Activated naive CD8-positive, alpha-beta T cell treated with anti-CD3 and anti-CD28 coated beads, Interleukin-2, amount 10 ng/mL, durations not matched to agents 7 days and 5 days (primary cell): Measurements from ENCODE around the gene HIGD1A. TPM values are rescaled to one million over a fixed set of nuclear protein-coding genes. Genes with fewer than 3 reads are reported as not detected.
A peak's percentile ranks its signal among the peaks of the same experiment; 100 is the strongest.

ENCODE experiments used
- ATAC-seq: fragments of 150-1000 bp; cut with Tn5 transposase; one replicate; pipeline ENCODE4 v1.10.0; 2021; ENCODE audit warnings: low read depth, moderate library complexity
- POLR2A ChIA-PET: fragments of 350-600 bp; sonication (Branson Sonifier 250); formaldehyde crosslinking; loops from one replicate; lab custom pipeline; 2021; ENCODE audit warnings: antibody characterized with exemption; lab: Charles Lee
- DNase-seq: peaks from one replicate; pipeline ENCODE4 v3.0.0; 2021
- H3K27ac Mint-ChIP-seq: one replicate; pipeline ENCODE4 v1.8.0; 2022; ENCODE audit warnings: mild to moderate bottlenecking, mixed read lengths
- H3K27me3 Mint-ChIP-seq: one replicate; pipeline ENCODE4 v1.8.0; 2022; ENCODE audit warnings: mild to moderate bottlenecking, moderate library complexity, mixed read lengths
- H3K36me3 Mint-ChIP-seq: one replicate; pipeline ENCODE4 v1.8.0; 2021; ENCODE audit warnings: mild to moderate bottlenecking, mixed read lengths
- H3K4me1 Mint-ChIP-seq: one replicate; pipeline ENCODE4 v1.8.0; 2021; ENCODE audit warnings: mixed read lengths
- H3K4me3 Mint-ChIP-seq: one replicate; pipeline ENCODE4 v1.8.0; 2022; ENCODE audit warnings: mild to moderate bottlenecking, moderate library complexity, mixed read lengths
- H3K9me3 Mint-ChIP-seq: one replicate; pipeline ENCODE4 v1.8.0; 2021; ENCODE audit warnings: mixed read lengths
- total RNA-seq, 2 experiments: library from RNA; stranded (reverse); gene quantifications; one replicate each; pipeline ENCODE4 v1.2.3, GENCODE V29; 2021

Gene HIGD1A
- total RNA-seq, 2 experiments from 2014 or later: 40.3 to 44.5 TPM

DNA sequence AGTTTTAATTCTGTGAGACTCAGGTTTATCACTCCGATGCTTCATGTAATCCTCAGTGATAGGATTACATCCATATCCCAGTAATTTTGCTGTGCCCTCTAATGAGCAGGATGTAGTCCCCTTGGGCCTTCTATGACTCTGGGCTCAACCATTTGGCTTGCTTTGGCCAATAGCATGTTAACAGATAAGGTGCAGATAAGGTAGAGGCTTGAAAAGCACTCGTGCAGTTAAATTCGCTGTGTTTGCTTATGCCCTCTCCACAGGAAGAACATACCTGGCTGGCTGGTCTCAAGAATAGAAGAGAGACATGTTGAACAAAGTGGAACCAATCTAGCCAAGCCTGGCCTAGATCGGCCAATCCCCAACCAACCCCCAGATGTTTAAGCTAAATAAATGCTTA is 51.3 kb downstream of the HIGD1A start:
- Mint-ChIP-seq H3K4me1 (peaks cover 10% of the 10 kb centered on the region), H3K4me3 (no peak overlapping the region), H3K27me3 (peaks cover 17% of the 10 kb centered on the region), H3K9me3 (no peaks in the 10 kb centered on the region), H3K27ac (no peak overlapping the region), H3K36me3 (no peaks in the 10 kb centered on the region)
- POLR2A ChIA-PET: no interaction called here
- DNase-seq (no peak), ATAC-seq (no peak)

DNA sequence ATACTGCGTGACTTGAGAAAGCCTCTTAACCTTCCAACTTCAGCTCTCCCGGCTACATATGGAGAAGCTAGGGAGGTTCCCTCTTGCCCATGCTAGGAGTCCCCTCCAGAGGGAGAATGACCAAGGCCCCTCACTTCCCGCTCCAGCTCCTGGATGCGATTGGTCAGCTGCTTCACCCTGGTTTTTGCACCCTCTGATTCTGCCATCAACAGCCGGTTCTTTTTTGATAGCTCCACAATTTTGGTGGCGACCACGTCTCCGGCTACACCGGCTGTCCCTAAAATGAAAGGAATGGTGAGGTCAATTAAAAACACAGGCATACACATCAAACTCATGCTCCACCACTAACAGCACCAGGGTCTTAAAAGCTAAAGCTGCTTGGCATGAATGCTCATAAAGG is 51.8 kb downstream of the HIGD1A start:
- no peak overlapping the region for H3K4me3 Mint-ChIP-seq
- no peaks in the 10 kb centered on the region for H3K9me3 Mint-ChIP-seq
- H3K27ac Mint-ChIP-seq: no peak overlapping the region
- peaks cover 16% of the 10 kb centered on the region for H3K4me1 Mint-ChIP-seq
- POLR2A ChIA-PET: no interaction called here
- peaks cover 13% of the 10 kb centered on the region for H3K27me3 Mint-ChIP-seq
- DNase-seq (no peak), ATAC-seq (no peak)
- H3K36me3 Mint-ChIP-seq: no peaks in the 10 kb centered on the region

DNA sequence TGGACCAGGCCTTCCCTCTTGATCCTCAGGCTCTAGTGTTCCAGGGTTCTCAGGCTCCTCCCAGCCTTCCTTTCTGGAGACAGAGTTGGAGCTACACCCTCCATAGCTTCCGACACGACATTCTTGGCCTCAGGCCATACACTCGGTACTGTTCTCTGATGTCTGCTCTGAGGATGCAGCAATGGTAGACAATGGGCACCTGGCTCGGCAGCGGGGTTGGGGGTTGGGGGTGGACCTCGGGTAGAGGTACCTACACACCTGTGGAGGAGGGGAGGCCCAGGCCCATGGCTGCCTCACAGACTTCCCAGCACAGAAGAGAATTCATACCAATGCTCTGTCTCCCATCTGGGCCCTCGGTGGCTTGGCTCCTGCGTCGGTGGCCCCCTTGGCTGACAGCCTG is 52.7 kb downstream of the HIGD1A start:
- Mint-ChIP-seq H3K4me1 (peaks cover 17% of the 10 kb centered on the region), H3K9me3 (no peaks in the 10 kb centered on the region), H3K36me3 (no peaks in the 10 kb centered on the region), H3K27me3 (peaks cover 5% of the 10 kb centered on the region), H3K4me3 (no peak overlapping the region), H3K27ac (no peak overlapping the region)
- no peak for ATAC-seq
- no peak for DNase-seq
- POLR2A ChIA-PET: no interaction called here

DNA sequence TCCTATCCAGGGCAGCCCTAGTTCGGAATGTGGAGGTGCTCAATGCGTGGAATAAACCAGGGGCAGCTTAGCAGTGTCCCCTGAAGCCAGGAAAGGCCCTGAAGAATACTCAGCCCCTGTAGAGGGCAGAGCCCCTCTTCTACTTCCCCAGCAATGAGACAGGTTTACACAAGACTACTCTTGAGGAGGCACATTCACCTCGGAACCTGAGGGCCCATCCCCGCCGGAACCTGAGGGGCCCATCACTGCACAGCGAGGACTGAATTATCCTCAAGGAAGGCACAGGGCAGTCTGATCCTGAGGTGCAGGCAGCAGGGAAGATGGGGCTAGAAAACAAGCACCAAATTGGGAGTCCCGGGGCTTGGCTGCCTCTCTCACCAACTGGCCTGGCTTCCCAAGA is 53.5 kb downstream of the HIGD1A start:
- Mint-ChIP-seq H3K9me3 (no peaks in the 10 kb centered on the region), H3K4me1 (peaks cover 17% of the 10 kb centered on the region), H3K27me3 (peaks cover 2% of the 10 kb centered on the region), H3K27ac (no peak overlapping the region), H3K4me3 (no peak overlapping the region), H3K36me3 (no peaks in the 10 kb centered on the region)
- POLR2A ChIA-PET: no interaction called here
- DNase-seq (no peak), ATAC-seq (no peak)

DNA sequence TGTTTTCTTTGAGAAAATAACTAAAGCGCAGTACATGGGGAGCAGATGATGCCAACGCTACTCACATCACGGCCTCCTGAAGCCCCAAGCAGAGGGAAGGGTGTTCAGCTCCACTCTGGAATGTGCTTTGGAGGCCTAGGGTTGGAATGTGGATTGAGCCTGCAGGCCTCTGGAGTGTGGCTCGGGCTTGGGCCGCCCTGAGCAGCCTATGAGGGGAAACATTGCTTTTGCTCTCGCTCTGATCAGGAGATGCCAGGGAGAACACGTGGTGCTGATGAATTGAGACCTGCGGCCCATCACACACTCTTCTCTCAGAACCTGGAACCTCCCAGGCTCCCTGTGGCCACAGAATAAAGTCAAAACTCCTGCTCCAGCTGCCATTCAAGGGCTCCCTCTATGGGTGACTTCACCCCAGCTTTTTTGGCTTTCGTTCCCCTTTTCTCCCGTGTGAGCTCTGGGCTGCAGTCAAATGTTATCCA is 54.5 kb downstream of the HIGD1A start:
- Mint-ChIP-seq H3K4me3 (no peak overlapping the region), H3K36me3 (no peaks in the 10 kb centered on the region), H3K4me1 (peaks cover 13% of the 10 kb centered on the region), H3K9me3 (no peaks in the 10 kb centered on the region), H3K27ac (no peak overlapping the region), H3K27me3 (no peaks in the 10 kb centered on the region)
- DNase-seq: no peak
- peak; percentile 46 for ATAC-seq
- POLR2A ChIA-PET: no interaction called here

DNA sequence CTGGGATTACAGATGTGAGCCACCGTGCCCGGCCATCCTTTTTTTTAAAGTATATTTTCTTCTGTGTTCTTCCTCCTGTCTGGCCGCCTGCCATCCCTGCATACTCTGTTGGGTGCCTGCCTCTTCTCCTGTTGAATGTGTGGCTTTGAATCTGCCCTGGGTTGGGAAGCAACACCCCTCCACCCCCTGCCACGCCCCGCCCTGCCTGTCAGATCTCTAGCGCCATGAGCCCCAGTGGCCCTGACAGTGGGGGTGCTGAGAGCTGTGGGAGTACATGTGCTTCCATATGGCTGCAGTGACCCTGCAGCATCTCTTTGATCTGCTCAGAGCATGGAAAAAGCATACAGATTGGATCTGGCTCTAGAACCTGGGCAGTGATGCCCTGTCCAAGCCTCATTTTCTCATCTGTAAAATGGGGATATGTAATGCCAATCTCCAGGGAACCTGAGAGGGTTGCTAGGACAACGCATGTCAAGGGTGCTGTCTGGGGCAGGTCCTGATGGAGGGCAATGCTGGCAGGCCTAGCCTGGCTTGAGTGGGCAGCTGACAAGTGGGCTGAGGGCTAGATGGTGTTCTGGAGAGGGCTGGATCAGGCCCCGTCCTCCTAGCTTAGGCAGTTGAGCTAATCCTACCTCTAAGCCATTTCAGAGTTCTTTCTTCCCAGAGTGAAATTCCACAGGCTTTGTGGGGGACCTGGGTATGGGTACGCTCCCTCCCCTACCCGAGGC is 55.1 kb downstream of the HIGD1A start:
- ATAC-seq: no peak
- Mint-ChIP-seq H3K4me3 (no peak overlapping the region), H3K27ac (no peak overlapping the region), H3K9me3 (no peaks in the 10 kb centered on the region), H3K4me1 (peaks cover 14% of the 10 kb centered on the region), H3K36me3 (no peaks in the 10 kb centered on the region), H3K27me3 (no peaks in the 10 kb centered on the region)
- DNase-seq: no peak
- POLR2A ChIA-PET: no interaction called here

DNA sequence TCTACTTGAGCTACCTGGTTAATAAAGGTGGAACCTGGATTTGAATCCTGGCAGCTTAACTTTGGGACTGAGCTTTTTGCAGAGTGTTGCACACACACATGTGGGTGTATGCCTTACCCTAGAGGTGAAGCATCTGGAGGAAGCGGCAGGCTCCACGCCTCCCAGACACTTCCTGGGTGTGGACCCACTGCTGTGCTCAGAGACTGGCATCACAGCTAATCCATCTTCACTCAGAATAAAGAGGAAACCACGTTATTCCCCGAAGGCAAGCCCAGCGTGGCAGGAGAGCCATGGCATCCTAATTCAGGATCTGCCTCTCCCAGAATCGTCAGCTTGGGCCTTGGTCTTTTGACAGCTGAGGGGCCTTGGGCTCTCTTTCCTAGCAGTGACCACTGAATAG is 56.7 kb downstream of the HIGD1A start:
- DNase-seq: no peak
- Mint-ChIP-seq H3K4me3 (no peak overlapping the region), H3K27ac (peak overlapping the region; percentile 16)

DNA sequence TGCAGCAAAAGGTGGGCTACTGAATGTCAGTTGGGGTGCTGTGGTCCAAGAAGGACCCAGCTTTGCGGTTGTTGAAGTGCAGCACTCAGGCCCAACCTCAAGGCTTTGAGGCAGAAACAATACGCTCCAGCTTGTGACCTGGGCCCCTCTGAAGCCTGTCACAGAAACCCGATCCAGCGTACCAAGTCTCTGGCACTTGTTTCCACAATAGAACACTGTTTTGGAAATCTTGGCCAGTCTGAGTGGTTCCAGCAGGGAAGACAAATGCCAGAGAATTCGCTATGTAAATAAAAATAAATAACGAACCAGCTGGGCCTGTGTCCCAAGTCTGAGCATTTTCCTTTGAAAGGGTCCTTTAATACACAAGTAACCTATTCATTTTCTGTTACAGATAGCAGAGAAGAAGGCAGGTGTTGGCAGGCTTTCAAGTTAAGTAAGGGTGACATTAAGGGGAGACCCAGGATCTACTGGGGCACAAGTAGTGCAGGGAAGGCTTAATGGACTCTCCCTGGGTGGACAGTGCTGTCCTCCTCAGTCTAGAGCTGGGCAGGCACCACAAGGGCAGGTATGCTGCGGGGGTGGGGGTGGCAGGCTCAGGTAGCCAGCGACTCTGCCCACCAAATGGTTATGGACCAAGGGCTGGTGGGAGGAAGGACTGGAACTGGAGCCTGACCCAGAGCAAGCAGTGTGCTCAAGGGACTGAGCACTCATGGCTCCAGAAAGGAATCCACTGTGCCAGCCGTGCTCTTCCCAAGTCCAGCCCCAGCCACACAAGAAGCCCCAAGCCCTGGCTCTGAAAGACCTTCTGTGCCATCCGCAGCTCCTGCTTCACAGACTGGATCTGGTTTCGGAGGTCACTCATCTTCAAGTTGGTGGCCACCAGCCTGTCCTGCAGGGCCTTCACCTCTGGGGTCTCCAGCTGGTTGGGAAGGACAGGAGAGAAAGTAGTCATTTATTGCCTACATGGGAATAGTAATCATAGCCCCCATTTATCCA is 57.5 kb downstream of the HIGD1A start:
- Mint-ChIP-seq H3K4me1 (peaks cover 16% of the 10 kb centered on the region), H3K36me3 (no peaks in the 10 kb centered on the region), H3K9me3 (no peaks in the 10 kb centered on the region), H3K27ac (peak overlapping the region; percentile 16), H3K4me3 (no peak overlapping the region), H3K27me3 (no peaks in the 10 kb centered on the region)
- POLR2A ChIA-PET: no interaction called here
- no peak for DNase-seq
- ATAC-seq: no peak

More for the DNA sequence above, 56.7 kb downstream of the HIGD1A start:
- POLR2A ChIA-PET: interaction anchor here (0.7 kb wide), 1 partner anchor 147 kb away, joined by 4 read pairs; the partner anchor contains the start of gene NKTR
- Mint-ChIP-seq H3K36me3 (no peaks in the 10 kb centered on the region), H3K9me3 (no peaks in the 10 kb centered on the region), H3K4me1 (peaks cover 16% of the 10 kb centered on the region), H3K27me3 (no peaks in the 10 kb centered on the region)
- ATAC-seq: no peak

DNA sequence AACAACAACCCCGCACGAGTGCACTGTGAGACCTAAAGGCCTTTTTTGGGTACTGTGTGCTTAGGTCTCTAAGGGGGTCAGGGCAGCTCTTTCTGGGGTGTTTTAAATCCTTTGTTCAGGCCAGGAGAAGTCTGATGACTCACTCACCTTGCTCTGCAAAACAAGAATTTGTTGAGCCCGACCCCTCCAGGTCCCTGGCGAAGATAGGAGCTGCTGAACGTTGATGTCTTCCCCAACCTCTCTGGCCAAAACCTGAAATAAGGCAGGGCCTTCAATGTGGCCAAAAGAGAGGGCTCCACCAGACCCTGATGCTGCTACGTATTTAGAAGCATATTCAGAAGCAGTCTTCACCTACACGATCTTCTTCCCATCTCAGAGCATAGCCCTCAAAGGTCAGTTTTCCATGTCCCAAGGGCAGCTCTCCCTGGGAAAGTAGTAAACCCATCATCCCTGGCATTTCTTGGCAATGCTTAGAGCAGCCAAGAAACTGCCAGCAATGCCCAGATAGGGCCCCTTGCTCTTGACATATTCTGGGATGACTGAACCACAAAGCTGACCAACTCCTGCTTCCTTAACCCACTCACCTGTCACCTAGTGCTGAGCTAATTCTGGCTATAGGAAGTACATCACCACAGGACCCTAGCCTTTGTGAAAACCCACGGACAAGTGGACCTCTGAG is 58.4 kb downstream of the HIGD1A start:
- no peaks in the 10 kb centered on the region for H3K36me3 Mint-ChIP-seq
- peaks cover 16% of the 10 kb centered on the region for H3K4me1 Mint-ChIP-seq
- no peaks in the 10 kb centered on the region for H3K9me3 Mint-ChIP-seq
- H3K27me3 Mint-ChIP-seq: no peaks in the 10 kb centered on the region
- ATAC-seq (no peak), DNase-seq (no peak)
- POLR2A ChIA-PET: interaction anchor here (0.8 kb wide), 1 partner anchor 163 kb away, joined by 4 read pairs; no protein-coding TSS in a partner anchor
- H3K4me3 Mint-ChIP-seq: no peak overlapping the region
- no peak overlapping the region for H3K27ac Mint-ChIP-seq

DNA sequence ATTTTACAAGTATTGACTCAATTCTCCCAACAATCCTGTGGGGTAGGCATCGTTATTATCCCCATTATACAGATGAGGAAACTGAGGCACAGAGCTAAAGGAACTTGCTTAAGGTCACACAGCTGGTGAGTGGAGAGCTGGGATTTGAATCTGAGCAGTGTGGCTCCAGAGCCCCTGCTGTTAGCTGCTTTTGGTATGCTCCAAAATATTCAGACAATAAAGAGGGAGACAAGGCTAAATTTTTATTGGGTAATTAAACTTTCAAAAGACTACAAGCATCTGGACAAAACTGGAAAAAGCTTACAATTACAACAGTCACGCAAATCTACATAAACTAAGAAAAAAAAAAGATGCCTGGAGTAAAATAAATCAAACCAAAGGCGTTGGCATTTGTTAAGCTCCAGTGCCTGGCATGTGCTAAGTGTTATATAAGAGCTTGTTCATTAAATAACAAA is 59.0 kb downstream of the HIGD1A start:
- no peak overlapping the region for H3K4me3 Mint-ChIP-seq
- no peak for ATAC-seq
- H3K27ac Mint-ChIP-seq: no peak overlapping the region
- no peak for DNase-seq
- H3K9me3 Mint-ChIP-seq: no peaks in the 10 kb centered on the region
- POLR2A ChIA-PET: interaction anchor here (0.8 kb wide), 1 partner anchor 163 kb away, joined by 4 read pairs; no protein-coding TSS in a partner anchor
- H3K27me3 Mint-ChIP-seq: no peaks in the 10 kb centered on the region
- H3K36me3 Mint-ChIP-seq: no peaks in the 10 kb centered on the region
- peaks cover 16% of the 10 kb centered on the region for H3K4me1 Mint-ChIP-seq

DNA sequence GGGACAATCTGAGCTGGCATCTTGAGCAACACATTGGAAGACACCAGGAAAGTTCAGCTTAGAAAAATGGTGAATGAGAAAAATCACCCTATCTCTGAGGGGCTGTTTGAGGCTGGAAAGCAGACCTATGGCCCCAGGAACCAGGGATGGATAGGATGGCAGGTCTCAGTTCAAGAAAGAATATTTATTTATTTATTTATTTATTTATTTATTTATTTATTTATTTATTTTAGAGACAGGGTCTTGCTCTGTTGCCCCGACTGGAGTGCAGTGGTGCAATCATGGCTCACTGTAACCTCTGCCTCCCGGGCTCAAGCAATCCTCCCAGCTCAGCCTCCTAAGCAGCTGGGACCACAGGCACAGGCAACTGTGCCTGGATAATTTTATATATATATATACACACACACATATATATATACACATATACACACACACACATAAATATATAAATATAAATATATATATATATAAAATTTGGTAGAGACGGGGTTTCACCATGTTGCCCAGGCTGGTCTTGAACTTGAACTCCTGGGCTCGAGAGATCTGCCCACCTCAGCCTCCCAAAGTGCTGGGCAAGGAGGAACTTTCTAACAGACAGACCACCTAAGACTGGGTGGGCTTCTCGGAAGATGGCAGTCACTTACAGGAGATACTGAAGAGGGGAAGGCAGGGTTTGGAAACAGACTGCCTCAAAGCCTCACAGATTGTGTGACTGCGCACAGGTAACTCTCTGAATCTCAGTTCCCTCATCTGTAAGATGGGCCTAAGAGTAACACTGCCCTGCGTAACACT is 60.9 kb downstream of the HIGD1A start:
- ATAC-seq (no peak), DNase-seq (no peak)
- no peaks in the 10 kb centered on the region for H3K9me3 Mint-ChIP-seq
- peaks cover 12% of the 10 kb centered on the region for H3K4me1 Mint-ChIP-seq
- no peaks in the 10 kb centered on the region for H3K36me3 Mint-ChIP-seq
- POLR2A ChIA-PET: interaction anchor here (0.6 kb wide), 1 partner anchor 161 kb away, joined by 3 read pairs; the partner anchor contains the start of gene SEC22C
- no peak overlapping the region for H3K4me3 Mint-ChIP-seq
- H3K27ac Mint-ChIP-seq: no peak overlapping the region
- peaks cover 3% of the 10 kb centered on the region for H3K27me3 Mint-ChIP-seq

DNA sequence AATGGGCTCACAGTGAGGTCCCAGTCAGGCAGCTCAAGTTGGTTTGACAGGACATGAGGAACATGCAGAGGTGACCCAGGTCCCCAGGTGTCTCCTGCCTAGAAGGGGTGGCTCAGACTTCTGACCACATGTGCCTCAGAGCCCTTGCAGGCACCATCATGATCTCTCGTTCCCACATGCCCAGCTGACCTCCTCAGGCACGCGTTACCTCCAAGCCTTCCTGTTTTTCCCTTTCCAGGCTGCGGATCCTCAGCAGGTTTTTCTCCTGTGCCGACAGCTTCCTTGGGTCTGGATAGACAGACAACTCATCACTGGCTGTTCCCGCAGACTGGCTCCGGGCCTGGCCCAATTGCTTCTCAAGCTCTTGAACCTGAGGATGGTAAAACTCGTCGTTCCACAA is 61.6 kb downstream of the HIGD1A start:
- ATAC-seq (no peak), DNase-seq (no peak)
- Mint-ChIP-seq H3K27me3 (peaks cover 9% of the 10 kb centered on the region), H3K27ac (no peak overlapping the region), H3K36me3 (no peaks in the 10 kb centered on the region), H3K4me1 (peaks cover 7% of the 10 kb centered on the region), H3K4me3 (no peak overlapping the region), H3K9me3 (no peaks in the 10 kb centered on the region)
- POLR2A ChIA-PET: no interaction called here
